Activated naive CD8-positive, alpha-beta T cell treated with anti-CD3 and anti-CD28 coated beads, Interleukin-2, amount 50 U/mL, for 24 hours (primary cell): ENCODE results near the gene CTRB1.

Experiments
- ATAC-seq: fragments of 150-1000 bp; cut with Tn5 transposase; one replicate; pipeline ENCODE4 v1.10.0; 2021
- DNase-seq: peaks from one replicate; pipeline ENCODE4 v3.0.0; 2021
- H3K27ac Mint-ChIP-seq: one replicate; pipeline ENCODE4 v1.8.0; 2021; ENCODE audit warnings: mild to moderate bottlenecking, mixed read lengths
- H3K27me3 Mint-ChIP-seq: one replicate; pipeline ENCODE4 v1.8.0; 2021; ENCODE audit warnings: mixed read lengths
- H3K36me3 Mint-ChIP-seq: one replicate; pipeline ENCODE4 v1.8.0; 2021; ENCODE audit warnings: low read depth, mixed read lengths
- H3K4me1 Mint-ChIP-seq: one replicate; pipeline ENCODE4 v1.8.0; 2021; ENCODE audit warnings: mixed read lengths
- H3K4me3 Mint-ChIP-seq: one replicate; pipeline ENCODE4 v1.8.0; 2021; ENCODE audit warnings: mild to moderate bottlenecking, moderate library complexity, mixed read lengths
- H3K9me3 Mint-ChIP-seq: one replicate; pipeline ENCODE4 v1.8.0; 2021; ENCODE audit warnings: mixed read lengths

Gene CTRB1

GRCh38 chr16:75248536-75249380, 30.0 kb downstream of the CTRB1 start:
- H3K4me3 Mint-ChIP-seq, result no peak overlapping the region
- no peak for DNase-seq

DNA sequence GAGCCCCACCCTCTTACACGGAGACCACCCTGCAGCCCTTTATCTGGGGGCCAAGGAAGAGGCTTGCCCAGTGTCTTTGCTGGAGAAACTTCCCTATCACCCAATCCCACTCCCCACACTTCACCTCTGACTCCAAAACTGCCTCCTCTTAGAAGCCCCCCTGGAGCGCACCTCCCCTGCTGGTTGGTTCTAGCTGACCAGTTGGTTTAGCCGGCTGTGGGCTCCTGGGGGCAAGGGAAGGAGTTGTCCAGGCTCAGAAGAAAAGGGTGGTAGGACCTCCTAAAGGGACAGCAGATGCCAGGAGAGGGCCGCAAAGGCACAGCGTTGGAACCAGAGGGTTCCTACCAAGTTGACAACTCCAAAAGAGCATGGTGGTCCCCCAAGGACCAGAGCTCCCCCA, 30.7 kb downstream of the CTRB1 start:
- H3K27ac Mint-ChIP-seq, result no peak overlapping the region
- ATAC-seq (no peak), DNase-seq (no peak)
- H3K27me3 Mint-ChIP-seq, result peaks cover 49% of the 10 kb centered on the region
- peaks cover 9% of the 10 kb centered on the region for H3K4me1 Mint-ChIP-seq
- H3K4me3 Mint-ChIP-seq, result no peak overlapping the region
- H3K36me3 Mint-ChIP-seq, result no peaks in the 10 kb centered on the region
- H3K9me3 Mint-ChIP-seq, result no peaks in the 10 kb centered on the region

More at GRCh38 chr16:75248536-75249380, 30.0 kb downstream of the CTRB1 start:
- no peaks in the 10 kb centered on the region for H3K9me3 Mint-ChIP-seq
- H3K27me3 Mint-ChIP-seq, result peaks cover 44% of the 10 kb centered on the region
- ATAC-seq, result no peak
- peaks cover 9% of the 10 kb centered on the region for H3K4me1 Mint-ChIP-seq
- H3K27ac Mint-ChIP-seq, result no peak overlapping the region
- H3K36me3 Mint-ChIP-seq, result no peaks in the 10 kb centered on the region

GRCh38 chr16:75250089-75250808, 31.5 kb downstream of the CTRB1 start:
- DNase-seq (no peak), ATAC-seq (no peak)
- H3K4me3 Mint-ChIP-seq, result peak overlapping the region; percentile 40
- no peaks in the 10 kb centered on the region for H3K9me3 Mint-ChIP-seq
- H3K27me3 Mint-ChIP-seq, result peaks cover 57% of the 10 kb centered on the region
- H3K36me3 Mint-ChIP-seq, result no peaks in the 10 kb centered on the region
- H3K27ac Mint-ChIP-seq, result no peak overlapping the region
- peaks cover 6% of the 10 kb centered on the region for H3K4me1 Mint-ChIP-seq

DNA sequence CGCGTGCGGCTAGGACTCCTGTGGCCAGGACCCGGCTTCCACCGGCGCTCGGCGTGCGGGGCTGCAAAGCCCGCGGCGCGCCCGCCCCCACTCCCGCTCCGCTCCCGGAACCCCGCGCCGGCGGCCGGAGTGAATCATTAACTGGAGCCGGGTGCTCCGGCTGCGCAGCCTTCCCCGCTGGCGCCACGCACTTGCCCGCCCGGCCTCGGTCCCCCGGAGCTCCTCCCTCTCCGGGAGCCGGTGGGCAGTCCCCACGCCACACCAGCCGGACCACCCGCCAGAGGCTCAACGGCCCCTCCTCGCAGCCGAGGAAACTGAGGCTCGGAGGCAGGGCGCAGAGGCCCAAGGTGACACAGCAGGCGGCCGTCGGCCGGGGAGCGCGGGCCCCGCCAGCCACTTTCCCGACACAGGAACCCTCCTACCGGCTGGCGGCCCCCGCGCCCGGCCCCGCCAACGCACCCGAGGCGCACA, 32.1 kb downstream of the CTRB1 start:
- Mint-ChIP-seq H3K27me3 (peaks cover 58% of the 10 kb centered on the region), H3K27ac (no peak overlapping the region), H3K9me3 (no peaks in the 10 kb centered on the region), H3K4me3 (peak overlapping the region; percentile 40), H3K4me1 (peaks cover 6% of the 10 kb centered on the region), H3K36me3 (no peaks in the 10 kb centered on the region)
- ATAC-seq, result no peak
- DNase-seq, result no peak

GRCh38 chr16:75251280-75252048, 32.7 kb downstream of the CTRB1 start, which contains the start of gene BCAR1:
TSS of gene BCAR1 (minus strand) at chr16:75251624. CDS start at chr16:75251482, 142 bp downstream.
- DNase-seq, result peak; percentile 32
- H3K4me3 Mint-ChIP-seq, result peak within 1 kb of the TSS; percentile 59

GRCh38 chr16:75252049-75252864, 33.5 kb downstream of the CTRB1 start:
- Mint-ChIP-seq H3K4me3 (peak overlapping the region; percentile 59), H3K27ac (no peak overlapping the region), H3K4me1 (peaks cover 6% of the 10 kb centered on the region), H3K36me3 (no peaks in the 10 kb centered on the region), H3K9me3 (no peaks in the 10 kb centered on the region), H3K27me3 (peaks cover 49% of the 10 kb centered on the region)
- ATAC-seq (no peak), DNase-seq (no peak)

More at GRCh38 chr16:75251280-75252048, 32.7 kb downstream of the CTRB1 start, which contains the start of gene BCAR1:
- Mint-ChIP-seq H3K9me3 (no peaks in the 10 kb centered on the region), H3K4me1 (peaks cover 6% of the 10 kb centered on the region), H3K36me3 (no peaks in the 10 kb centered on the region), H3K27ac (no peak within 1 kb of the TSS), H3K27me3 (peaks cover 55% of the 10 kb centered on the region)
- peak; percentile 54 for ATAC-seq

DNA sequence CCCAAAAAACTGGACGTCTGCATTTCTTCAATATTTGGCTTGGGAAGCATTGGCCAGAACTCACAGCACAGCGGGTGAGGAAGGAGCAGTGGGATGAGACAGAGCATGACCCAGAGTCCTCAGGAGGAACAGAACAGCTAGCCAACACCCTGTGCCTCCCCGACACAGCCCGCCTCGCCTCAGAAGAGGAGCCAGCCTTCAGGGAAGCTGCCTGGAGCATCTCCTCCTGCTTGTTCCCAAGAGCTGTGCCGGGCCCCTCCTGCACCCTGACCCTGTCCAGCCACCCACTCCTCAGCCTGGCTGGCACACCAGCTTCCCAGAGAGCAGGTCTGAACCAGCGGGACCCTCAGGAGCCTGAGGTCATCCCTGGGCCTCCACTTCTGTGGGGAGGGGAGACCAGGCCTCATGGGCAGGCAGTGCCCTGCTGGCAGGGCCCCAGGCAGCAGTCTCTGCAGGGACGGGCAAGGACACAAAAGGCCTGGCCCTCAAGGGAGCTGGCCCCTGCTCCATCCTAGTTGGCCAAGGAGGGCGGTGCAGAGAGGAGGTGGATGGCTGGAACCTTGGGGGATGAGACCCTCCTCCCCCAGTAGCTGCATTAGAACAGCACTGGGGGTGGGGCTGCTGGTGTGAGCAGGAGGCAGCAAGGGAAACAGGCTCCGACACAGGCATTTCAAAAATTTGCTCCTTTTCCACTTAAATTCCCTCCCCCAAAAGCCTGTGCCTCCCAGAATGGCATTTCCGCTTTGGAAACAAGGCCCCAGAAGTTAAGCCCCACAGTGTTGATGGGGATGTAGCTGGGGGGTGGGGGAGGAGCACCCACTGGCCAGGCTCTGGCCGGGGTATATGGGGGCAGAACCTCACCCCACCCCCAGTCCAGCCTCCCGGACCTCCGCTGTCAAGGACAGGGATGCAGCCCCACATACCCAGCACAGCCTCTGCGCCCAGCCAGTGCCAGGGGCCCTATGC, 34.4 kb downstream of the CTRB1 start:
- Mint-ChIP-seq H3K4me1 (peaks cover 6% of the 10 kb centered on the region), H3K4me3 (no peak overlapping the region), H3K27ac (no peak overlapping the region), H3K36me3 (no peaks in the 10 kb centered on the region), H3K9me3 (no peaks in the 10 kb centered on the region), H3K27me3 (peaks cover 49% of the 10 kb centered on the region)
- DNase-seq, result no peak
- ATAC-seq, result no peak

- DNase-seq, result no peak
- H3K9me3 Mint-ChIP-seq, result no peaks in the 10 kb centered on the region
- ATAC-seq, result no peak
- H3K4me3 Mint-ChIP-seq, result no peak overlapping the region
- H3K36me3 Mint-ChIP-seq, result no peaks in the 10 kb centered on the region
- H3K27me3 Mint-ChIP-seq, result peaks cover 54% of the 10 kb centered on the region
- H3K27ac Mint-ChIP-seq, result no peak overlapping the region
- H3K4me1 Mint-ChIP-seq, result peaks cover 6% of the 10 kb centered on the region
Measured at GRCh38 chr16:75254359-75254837, 35.6 kb downstream of the CTRB1 start.

GRCh38 chr16:75256059-75256571, 37.3 kb downstream of the CTRB1 start:
- ATAC-seq, result no peak
- H3K27me3 Mint-ChIP-seq, result peaks cover 43% of the 10 kb centered on the region
- H3K36me3 Mint-ChIP-seq, result no peaks in the 10 kb centered on the region
- H3K4me3 Mint-ChIP-seq, result no peak overlapping the region
- H3K27ac Mint-ChIP-seq, result no peak overlapping the region
- H3K9me3 Mint-ChIP-seq, result no peaks in the 10 kb centered on the region
- no peak for DNase-seq
- H3K4me1 Mint-ChIP-seq, result peaks cover 3% of the 10 kb centered on the region

DNA sequence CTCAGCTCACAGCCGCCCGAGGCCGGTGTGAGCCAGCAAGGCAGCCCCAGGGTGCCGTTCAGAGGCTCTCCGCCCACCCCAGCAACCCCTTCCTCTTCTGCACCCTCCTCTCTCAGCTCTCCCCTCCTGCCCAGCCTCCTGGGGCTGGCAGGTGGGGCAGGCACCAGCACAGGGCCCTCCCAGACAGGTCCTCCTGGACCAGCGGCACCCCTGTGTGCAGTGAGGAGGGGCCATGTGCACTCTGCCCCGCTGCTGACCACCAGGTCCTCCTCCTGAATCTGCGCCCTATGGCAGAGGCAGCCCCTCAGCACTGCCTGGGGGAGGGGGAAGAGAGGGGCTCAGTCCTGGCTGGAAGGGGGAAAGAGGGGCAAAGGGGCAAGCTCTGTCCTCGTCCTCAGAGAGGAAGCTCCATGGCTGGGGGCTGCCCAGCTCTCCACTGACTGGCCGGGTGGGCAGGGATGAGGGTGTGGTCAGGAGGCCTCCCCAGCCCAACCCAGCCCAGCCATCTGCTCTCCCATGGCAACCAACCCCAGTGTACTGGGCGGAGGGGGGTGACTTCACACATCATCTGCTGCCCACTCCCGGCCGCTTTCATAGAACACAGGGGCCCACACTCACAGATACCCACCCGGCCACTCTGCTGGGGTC, 38.0 kb downstream of the CTRB1 start:
- no peak for DNase-seq
- Mint-ChIP-seq H3K27me3 (peaks cover 44% of the 10 kb centered on the region), H3K4me3 (no peak overlapping the region), H3K9me3 (no peaks in the 10 kb centered on the region), H3K4me1 (peaks cover 1% of the 10 kb centered on the region), H3K27ac (no peak overlapping the region), H3K36me3 (no peaks in the 10 kb centered on the region)
- no peak for ATAC-seq

DNA sequence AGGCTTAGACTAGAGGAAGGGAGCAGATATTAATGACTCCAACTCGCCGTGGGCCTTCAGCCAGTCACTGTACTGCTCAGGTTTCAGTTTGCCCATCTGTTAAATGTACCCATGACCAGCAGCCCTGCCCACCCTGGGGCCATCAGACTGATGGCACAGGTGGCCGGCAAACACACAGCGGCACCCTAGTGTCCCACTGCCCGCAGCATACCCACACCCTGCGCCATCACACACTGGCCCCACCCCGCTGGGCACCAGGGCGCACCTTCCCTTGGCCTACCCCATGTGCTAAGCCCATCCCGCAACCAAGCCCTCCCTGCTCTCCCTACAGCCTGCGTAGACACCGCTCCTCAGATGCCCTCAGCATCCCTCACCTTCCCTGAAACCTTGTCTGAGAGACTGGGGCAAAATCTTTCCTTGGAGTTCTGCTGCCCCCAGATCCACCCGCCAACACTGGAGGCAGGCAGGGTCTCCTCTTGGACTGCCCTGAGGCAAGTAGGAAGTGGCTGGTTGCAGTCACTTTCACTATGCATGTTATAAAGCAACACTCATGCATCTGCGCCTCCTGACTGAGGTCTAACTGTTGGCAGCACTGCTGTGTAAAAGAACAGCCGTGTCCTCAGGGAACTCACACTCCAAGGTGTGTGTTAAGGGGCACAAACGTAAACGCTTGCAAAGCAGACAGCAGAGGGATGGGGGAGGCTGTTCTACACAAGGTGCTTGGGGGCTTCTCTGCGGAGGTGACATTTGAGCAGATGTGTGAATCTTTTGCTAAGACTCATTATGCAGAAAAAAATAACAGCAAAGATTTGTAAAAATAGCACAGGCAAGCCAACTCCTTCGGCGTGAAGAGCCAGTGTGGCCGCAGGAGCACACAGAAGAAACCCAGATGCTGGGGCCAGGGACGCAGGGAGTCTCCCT, 39.4 kb downstream of the CTRB1 start:
- H3K4me3 Mint-ChIP-seq, result no peak overlapping the region
- no peak overlapping the region for H3K27ac Mint-ChIP-seq
- DNase-seq (no peak), ATAC-seq (no peak)
- H3K27me3 Mint-ChIP-seq, result peaks cover 45% of the 10 kb centered on the region
- H3K36me3 Mint-ChIP-seq, result no peaks in the 10 kb centered on the region
- no peaks in the 10 kb centered on the region for H3K4me1 Mint-ChIP-seq
- H3K9me3 Mint-ChIP-seq, result no peaks in the 10 kb centered on the region
